GM18867 (cell line): ENCODE results near the gene TAAR5.
"Not testable (repeated sequence)": the region's sequence is repeated elsewhere in the genome, so short reads cannot be mapped to it uniquely, and the experiment has no call there.

Experiments
- ATAC-seq: cut with Tn5 transposase; IDR thresholded peaks from one replicate; pipeline ENCODE4 v1.9.1; 2021; ENCODE audit warnings: mild to moderate bottlenecking, moderate library complexity; ENCODE audit not compliant: unreplicated experiment

Gene TAAR5, protein sequence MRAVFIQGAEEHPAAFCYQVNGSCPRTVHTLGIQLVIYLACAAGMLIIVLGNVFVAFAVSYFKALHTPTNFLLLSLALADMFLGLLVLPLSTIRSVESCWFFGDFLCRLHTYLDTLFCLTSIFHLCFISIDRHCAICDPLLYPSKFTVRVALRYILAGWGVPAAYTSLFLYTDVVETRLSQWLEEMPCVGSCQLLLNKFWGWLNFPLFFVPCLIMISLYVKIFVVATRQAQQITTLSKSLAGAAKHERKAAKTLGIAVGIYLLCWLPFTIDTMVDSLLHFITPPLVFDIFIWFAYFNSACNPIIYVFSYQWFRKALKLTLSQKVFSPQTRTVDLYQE

DNA sequence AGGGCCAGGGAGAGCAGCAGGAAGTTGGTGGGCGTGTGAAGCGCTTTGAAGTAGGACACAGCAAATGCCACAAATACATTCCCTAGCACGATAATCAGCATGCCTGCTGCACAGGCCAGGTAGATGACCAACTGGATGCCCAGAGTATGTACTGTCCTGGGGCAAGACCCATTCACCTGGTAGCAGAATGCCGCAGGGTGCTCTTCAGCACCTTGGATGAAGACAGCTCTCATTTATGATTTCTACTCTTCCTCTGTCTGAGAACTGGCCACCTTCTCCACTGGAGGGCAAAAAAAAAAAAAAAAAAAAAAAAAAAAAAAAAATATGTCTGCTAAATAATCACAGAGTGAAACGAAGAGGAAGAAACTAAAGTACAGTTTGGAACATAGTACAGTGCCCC, at the start of gene TAAR5:
Gene TAAR5, minus strand, starts transcription at position 288 of the 400 bp plus-strand sequence. Its CDS starts 55 bp downstream, at position 233.
- ATAC-seq = no peak

DNA sequence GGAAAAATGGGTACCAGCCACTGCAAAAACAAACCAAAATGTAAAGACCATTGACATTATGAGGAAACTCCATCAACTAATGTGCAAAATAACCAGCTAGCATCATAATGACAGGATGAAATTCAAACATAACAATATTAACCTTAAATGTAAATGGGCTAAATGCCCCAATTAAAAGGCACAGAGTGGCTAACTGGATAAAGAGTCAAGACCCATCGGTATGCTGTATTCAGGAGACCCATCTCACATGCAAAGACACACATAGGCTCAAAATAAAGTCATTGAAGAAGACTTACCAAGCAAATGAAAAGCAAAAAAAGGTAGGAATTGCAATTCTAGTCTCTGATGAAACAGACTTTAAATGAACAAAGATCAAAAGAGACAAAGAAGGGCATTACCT, 47.6 kb upstream of the TAAR5 start:
- not testable (repeated sequence) for ATAC-seq

DNA sequence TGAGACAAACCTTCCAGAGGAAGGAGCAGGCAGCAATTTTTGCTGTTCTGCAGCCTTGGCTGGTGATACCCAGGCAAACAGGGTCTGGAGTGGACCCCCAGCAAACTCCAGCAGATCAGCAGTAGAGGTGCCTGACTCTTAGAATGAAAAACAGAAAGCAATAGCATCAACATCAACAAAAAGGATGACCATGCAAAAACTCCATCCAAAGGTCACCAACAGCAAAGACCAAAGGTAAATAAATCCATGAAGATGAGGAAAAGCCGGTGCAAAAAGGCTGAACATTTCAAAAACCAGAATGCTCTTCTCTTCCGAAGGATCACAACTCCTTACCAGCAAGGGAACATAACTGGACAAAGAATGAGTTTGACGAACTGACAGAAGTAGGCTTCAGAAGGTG, 46.4 kb upstream of the TAAR5 start:
- ATAC-seq = not testable (repeated sequence)

DNA sequence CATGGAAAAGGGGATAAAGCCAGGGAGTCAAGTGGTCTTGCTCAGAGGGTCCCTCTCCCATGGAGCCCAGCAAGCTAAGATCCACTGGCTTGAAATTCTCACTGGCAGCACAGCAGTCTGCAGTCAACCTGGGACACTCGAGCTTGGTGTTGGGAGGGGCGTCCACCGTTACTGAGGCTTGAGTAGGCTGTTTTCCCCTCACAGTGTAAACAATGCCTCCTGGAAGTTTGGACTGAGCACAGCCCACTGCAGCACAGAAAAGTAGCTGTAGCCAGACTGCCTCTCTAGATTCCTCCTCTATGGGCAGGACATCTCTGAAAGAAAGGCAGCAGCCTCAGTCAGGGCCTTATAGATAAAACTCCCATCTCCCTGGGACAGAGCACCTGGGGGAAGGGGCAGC, 45.7 kb upstream of the TAAR5 start:
- not testable (repeated sequence) for ATAC-seq

DNA sequence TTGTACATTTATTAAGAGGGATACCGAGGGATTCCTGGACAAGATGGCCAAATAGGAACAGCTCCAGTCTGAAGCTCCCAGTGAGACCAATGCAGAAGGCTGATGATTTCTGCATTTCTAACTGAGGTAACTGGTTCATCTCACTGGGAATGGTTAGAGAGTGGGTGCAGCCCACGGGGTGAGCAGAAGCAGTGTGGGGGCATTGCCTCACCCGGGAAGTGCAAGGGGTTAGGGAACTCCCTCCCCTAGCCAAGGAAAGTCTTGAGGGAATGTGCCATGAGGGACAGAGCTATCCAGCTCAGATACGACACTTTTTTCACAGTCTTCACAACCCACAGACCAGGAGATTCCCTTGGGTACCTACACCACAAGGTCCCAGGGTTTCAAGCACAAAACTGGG, 45.3 kb upstream of the TAAR5 start:
- ATAC-seq = no peak

DNA sequence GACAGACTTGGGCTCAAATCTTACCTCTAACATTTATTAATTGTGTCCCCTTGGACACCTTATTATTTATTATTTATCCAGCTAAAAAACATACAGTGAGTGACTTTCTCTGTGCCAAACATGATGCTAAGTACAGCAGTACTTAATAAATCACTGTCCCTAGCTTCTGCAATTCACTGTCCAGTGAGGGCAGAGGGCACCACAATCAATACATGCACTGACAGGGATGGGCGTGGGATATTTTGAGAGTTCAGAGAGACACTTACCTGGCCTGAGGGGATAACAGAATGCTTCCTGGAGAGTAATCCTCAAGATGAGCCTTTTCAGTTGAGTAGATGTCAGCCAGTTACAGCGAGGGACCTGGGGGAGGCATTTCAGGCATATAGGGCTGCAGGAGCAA, 43.8 kb upstream of the TAAR5 start:
- no peak for ATAC-seq

DNA sequence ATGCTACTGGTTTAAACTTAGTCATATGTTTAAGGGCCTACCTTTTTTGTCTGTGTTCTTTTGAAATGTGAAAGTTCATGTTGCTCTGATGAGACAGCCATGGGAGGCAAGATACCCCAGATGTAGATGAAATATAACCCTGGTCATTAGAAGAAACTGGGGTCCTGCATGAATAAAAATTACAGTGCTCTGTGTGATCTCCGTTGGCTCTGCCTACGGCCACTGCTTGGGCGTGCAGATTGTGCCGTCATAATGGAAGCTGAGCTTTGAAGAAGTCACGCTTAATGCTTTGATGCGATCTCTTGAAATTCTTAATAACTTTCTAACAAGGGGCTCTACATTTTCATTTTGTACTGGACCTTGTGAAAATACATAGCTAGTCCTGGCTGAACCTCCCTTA, 34.6 kb upstream of the TAAR5 start, which contains the start of gene TAAR2:
Gene TAAR2, minus strand, starts transcription at position 101 of the 400 bp plus-strand sequence. Its CDS starts 0 bp downstream, at position 101.
- ATAC-seq = no peak

DNA sequence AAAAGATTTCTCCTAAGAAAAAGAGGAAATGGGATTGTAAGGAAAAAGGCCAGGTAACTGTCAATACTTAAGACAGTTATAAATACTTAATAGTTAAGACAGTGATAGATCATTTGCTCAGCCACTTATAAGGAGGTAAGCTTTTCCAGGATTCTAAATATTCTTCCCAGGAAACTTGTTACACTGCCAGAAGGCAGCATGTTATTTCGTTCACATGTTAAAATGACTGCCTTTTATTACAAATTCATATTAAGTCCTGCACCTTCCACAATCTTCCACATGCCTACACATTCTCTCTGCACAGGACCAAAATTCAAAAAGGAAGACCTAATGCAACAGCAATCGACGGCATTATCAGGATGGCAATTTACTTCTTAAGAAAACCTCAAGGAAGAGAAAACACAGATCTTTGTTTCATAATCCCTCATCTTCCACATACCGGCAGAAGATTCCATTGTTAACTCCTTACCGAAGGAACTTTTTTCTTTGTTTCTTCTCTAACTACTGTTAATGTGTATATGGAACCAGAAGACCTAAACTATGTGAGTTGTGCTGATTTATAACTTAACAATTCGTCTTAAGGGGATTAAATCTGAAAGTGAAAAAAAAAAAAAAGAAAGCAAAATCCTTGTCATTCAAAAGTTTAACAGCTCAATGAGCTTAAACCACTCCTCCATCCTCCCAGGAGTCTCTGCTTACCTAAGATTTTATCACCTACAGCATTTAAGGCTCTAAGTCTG, 33.7 kb upstream of the TAAR5 start:
- ATAC-seq = no peak

DNA sequence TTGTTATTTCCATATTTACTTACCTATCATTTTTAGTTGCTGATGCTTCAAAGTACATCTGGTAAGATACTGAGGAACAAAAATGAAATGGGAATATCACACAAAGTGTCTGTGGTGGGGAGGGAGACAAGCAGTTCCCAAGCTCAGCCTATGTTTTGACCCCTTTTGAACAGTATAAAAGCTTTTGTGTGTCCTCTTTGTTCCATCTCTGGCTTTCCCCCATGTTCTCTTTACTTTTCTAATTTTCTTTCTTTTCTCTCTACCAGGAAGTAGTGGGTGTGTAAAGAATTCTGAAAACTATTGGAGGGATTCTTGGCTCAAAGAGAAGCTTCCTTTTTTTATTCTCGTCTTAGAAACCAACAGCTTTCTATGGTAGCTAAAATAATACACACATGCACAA, 27.1 kb upstream of the TAAR5 start:
- ATAC-seq = no peak

DNA sequence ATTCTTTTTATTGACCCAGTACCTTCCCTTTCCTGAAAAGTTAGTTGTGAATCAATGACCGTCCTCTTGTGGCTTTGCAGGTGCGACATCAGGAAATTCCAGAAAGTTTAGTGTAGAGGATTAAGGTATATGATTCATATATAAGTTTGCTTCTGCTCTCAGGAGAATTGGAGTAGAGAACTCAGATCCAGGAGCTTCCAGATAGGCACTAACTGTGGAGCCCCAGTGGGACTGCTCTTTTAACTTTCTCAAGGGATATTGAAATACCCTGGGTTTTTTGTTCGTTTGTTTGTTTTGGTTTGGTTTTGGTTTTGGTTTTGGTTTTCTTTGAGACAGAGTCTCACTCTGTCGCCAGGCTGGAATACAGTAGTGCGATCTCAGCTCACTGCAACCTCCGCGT, 25.0 kb upstream of the TAAR5 start:
- peak; percentile 67 for ATAC-seq

DNA sequence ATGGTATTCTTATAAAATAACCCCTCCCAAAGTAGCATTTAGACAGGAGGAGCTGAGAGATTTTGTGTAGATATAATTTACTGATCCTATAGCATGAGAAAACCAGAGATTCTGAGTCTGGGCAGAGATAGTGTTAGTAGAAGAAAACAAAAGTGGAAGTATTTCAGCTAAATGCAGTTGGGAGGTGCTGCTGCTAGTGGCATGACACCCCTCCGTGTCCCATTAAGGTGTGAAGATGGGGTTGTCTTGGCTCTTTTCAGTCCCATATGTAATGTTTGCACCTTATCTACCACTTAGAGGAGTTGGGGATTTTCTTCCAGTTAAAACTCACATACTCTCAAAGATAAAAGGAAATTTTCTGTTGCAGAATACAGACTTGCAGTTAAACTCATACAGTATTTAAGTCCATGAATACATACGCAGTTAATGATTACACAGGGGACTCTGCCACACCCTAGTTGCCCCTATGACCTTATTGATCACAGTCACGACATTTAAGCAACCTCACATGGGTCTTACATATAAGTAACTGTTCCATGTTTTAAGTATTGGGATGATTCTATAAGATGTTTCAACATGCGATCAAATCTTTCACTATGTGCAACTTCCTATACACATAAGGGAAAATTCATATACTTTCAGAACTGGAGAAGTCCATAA, 23.0 kb upstream of the TAAR5 start:
- peak; percentile 81 for ATAC-seq

DNA sequence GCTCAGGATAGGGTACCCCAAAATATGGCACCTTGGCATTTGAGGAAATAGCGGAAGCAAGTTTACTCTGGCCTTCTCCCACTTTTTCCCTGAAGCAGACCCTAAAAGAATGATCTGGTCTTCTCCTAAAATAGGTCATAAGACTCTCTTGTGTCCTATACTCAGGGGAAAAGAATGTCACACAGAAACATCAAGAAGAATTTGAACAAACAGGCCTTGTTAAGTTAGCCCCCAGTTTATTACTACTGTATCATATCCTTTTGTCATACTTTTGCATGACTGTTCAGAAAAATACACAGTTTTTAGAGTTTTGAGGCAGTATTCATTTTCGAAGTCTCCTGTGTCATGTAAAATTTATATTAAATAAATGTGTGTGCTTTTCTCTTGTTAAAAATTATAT, 22.1 kb upstream of the TAAR5 start:
- ATAC-seq = no peak

DNA sequence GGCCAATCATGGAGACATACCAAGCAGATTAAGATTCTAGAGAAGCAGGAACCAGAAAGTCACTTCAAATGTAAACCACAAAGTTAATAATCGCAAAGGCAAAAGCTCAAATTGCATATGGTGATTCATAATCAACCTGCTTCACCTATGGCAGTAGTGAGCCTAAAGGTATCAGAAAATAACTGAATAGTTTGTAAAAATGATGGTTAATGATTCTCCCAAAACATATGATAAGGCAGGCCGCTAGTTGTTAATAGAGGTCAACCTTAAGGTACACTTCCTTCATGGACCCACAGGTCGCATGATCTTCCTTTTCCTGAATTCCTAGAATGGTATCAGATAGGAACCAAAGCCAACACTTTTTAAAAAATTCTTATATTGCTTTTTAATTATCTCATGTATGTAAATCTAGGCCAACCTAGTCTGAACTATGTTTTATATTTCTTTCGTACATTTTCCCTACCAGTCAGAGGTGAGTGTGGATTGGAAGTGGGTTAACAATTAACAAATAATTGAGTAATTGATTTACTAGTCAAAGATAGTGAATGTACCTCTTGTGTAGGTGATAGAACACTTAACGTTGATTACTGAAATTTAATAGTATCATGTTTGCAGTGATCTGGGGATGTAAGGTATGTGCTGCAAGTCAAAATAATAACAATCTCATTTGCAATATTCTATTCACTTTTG, 18.1 kb upstream of the TAAR5 start:
- no peak for ATAC-seq

DNA sequence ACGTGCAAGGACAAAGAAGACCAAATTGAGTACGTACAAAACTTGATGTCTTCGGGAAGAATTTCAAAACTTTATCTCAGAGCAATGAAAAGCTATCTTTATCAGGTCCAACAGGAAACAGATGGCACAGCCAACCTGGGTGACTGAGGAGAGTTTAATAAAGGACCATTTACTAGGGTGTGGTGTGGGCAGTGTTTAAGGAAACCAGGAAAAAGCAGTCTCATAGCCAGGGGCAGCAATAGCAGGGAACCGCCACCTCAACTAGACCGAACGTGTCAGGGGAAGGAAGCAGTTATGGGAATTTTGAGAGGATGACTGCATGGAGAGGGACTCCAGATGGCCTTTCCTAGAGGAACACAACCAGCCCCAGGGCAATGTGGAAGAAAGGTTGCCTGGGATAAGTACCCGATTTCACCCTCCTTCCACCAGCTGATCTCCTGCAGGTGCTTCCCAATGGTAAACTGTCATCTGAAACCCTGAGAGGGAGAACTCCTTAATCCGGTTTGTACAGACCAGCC, 15.2 kb upstream of the TAAR5 start:
- ATAC-seq = no peak

DNA sequence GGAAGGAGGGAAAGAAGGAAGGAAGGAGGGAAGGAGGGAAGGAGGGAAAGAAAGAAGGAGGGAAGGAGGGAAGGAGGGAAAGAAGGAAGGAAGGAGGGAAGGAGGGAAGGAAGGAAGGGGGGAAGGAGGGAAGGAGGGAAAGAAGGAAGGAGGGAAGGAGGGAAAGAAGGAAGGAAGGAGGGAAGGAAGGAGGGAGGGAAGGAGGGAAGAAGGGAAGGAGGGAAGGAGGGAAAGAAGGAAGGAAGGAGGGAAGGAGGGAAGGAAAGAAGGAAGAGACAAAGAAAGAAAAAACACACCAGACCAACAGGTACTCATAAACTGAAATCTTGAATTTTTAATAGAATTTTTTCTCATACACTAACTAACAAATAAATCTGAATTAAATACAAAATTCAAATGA, 11.4 kb upstream of the TAAR5 start:
- not testable (repeated sequence) for ATAC-seq

DNA sequence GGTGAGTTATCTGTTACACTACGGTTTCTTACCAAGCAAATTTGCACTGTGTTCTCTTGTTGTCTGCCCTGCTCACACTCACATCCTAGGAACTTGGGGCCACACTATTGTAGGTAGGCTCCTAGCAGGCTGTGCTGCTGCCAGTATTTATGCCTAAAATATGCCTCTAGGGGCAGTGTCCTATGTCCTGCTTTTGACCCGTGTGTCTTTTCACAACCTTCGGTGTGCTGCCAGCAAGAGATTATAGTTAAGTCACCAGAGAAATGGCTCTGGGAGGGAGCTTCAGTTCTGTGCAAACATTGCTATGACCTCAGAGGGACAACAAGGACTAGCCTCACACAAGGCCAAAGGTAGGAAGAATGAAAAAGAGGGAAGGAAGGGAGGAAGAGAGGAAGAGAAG, 8.9 kb upstream of the TAAR5 start:
- ATAC-seq = peak; percentile 97

DNA sequence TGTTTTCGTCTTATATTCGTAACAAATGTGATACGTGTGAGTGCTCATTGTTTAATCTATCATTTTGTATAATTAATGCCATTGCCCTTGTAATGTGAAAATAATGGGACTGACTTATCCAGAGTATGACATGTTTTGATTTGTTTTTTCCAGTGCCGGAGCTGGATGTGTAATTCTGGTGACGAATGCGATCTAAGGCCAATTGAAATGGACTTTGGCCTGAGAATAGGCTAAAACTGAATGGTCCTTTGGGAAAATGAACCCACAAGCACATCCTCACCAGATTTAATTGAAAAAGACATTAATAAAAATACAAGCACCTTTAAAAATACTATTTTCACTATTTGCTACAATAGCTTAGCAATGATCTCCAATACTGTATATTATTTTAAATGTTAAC, 6.7 kb upstream of the TAAR5 start:
- ATAC-seq = no peak

DNA sequence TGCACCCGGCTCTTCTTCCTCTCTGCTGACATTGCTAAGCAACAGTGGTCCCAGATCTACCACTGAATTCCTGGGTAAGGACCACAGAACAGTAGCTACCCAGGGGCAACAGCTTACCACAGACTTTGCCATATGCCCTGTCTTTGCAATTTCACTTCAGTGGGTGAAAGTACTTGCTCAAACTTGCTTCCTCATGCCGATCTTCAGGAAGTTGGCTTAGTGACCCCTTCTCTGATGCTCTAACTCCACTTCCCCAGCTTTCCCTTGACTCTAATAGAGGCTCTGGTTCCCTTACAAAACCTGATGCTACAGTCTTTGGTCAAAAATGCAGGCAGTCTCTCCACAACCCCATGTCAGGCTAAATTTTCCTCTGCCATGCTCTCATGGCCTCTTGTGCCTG, 3.3 kb upstream of the TAAR5 start:
- ATAC-seq = no peak

DNA sequence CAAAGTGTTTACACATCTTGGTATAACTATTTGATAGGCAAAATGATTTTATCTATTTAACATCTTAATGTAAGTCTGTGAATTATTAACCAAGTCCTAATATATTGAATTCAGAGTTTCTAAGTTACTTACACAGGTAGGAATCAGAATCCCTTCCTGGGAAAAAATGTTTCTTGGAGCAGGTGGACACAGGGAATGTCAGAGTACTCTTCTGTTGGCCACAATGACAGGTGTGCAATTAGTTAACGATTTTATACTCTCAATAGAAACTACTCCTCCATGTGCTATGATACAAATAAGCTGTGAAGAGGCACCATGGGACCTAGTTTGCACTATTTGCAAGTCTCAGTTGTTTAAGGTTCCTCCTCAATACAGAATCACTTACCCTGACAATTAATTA, 821 bp upstream of the TAAR5 start:
- no peak for ATAC-seq

DNA sequence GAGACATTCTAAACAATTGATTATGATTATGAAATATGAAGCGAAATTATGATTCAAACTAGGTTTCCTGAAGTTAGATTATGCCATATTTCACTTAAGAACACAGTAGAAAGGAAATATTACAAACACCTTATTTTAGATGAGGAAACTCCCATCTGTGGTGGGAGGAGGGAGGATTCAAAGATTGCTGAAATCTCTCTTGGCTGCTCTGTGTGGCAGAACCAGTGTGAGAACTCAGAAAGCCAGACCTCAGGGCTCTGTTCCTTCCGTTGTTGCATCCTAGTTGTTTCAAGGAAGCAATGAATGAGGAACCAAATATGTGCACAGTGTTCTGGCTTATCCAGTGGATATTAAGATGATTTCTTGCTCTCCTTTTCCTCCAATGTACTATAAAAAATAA, 2.1 kb downstream of the TAAR5 start:
- no peak for ATAC-seq

DNA sequence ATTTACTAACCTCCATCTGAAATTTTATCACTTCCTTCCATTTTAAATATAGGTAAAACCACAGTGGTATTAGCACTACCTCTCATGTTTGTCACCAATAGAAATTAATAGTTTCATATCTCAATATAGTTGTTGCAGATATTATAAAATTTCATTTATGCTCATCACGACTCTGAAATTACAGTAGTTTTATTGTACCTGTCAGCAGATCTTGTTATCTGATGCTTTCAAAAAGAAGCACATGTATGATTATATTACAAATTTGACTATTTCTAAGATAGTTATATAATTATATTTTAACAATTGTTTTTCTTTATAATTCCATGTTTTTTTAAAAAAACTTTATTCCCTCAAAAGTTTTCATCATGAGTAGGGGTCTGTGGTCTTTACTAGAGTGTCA, 4.8 kb downstream of the TAAR5 start:
- ATAC-seq = no peak
